Measurements from ENCODE around the gene WDR45B.

The WDR45B gene

GRCh38 chr17:82667668-82668000 is 19.4 kb upstream of the WDR45B start:
- Mint-ChIP-seq H3K9me3 (no peaks in the 10 kb centered on the region), H3K36me3 (no peaks in the 10 kb centered on the region), H3K4me1 (peaks cover 3% of the 10 kb centered on the region), H3K4me3 (no peak overlapping the region), H3K27ac (no peak overlapping the region), H3K27me3 (peaks cover 8% of the 10 kb centered on the region)
- DNase-seq, result no peak
- CTCF ChIA-PET, result interaction anchor here (0.9 to 1.5 kb wide), 4 partner anchors 99 to 244 kb away, joined by 3 to 9 read pairs (median 4); no protein-coding TSS in a partner anchor

GRCh38 chr17:82666931-82667667 is 18.9 kb upstream of the WDR45B start:
- CTCF ChIA-PET, result interaction anchor here (0.9 kb wide), 1 partner anchor 244 kb away, joined by 3 read pairs; no protein-coding TSS in a partner anchor
- no peak for DNase-seq
- Mint-ChIP-seq H3K36me3 (no peaks in the 10 kb centered on the region), H3K27me3 (peaks cover 8% of the 10 kb centered on the region), H3K27ac (no peak overlapping the region), H3K4me1 (peaks cover 3% of the 10 kb centered on the region), H3K9me3 (no peaks in the 10 kb centered on the region), H3K4me3 (no peak overlapping the region)

GRCh38 chr17:82665891-82666290 is 17.6 kb upstream of the WDR45B start:
- H3K27ac Mint-ChIP-seq, result no peak overlapping the region
- H3K9me3 Mint-ChIP-seq, result no peaks in the 10 kb centered on the region
- no peak overlapping the region for H3K4me3 Mint-ChIP-seq
- H3K27me3 Mint-ChIP-seq, result peaks cover 8% of the 10 kb centered on the region
- H3K4me1 Mint-ChIP-seq, result peaks cover 3% of the 10 kb centered on the region
- DNase-seq, result no peak
- no peaks in the 10 kb centered on the region for H3K36me3 Mint-ChIP-seq
- CTCF ChIA-PET, result no interaction called here

- no peak for DNase-seq
- H3K4me3 Mint-ChIP-seq, result no peak overlapping the region
- H3K4me1 Mint-ChIP-seq, result peaks cover 3% of the 10 kb centered on the region
- no peaks in the 10 kb centered on the region for H3K36me3 Mint-ChIP-seq
- H3K27me3 Mint-ChIP-seq, result peaks cover 8% of the 10 kb centered on the region
- no peak overlapping the region for H3K27ac Mint-ChIP-seq
- CTCF ChIA-PET, result interaction anchor here (0.6 kb wide), 1 partner anchor 113 kb away, joined by 4 read pairs; no protein-coding TSS in a partner anchor
- peaks cover 2% of the 10 kb centered on the region for H3K9me3 Mint-ChIP-seq
These were observed 17.0 kb upstream of the WDR45B start for GRCh38 chr17:82665217-82665616.

- no peak for DNase-seq
- Mint-ChIP-seq H3K4me1 (peaks cover 3% of the 10 kb centered on the region), H3K9me3 (peaks cover 6% of the 10 kb centered on the region), H3K27ac (no peak overlapping the region), H3K4me3 (no peak overlapping the region), H3K36me3 (no peaks in the 10 kb centered on the region), H3K27me3 (peaks cover 8% of the 10 kb centered on the region)
- CTCF ChIA-PET, result interaction anchor here (0.6 kb wide), 1 partner anchor 114 kb away, joined by 4 read pairs; no protein-coding TSS in a partner anchor
These were observed 16.5 kb upstream of the WDR45B start for GRCh38 chr17:82664701-82665182.

GRCh38 chr17:82664276-82664575 is 16.0 kb upstream of the WDR45B start:
- Mint-ChIP-seq H3K4me1 (peaks cover 3% of the 10 kb centered on the region), H3K36me3 (no peaks in the 10 kb centered on the region), H3K9me3 (peaks cover 7% of the 10 kb centered on the region), H3K4me3 (no peak overlapping the region), H3K27me3 (peaks cover 8% of the 10 kb centered on the region), H3K27ac (no peak overlapping the region)
- no peak for DNase-seq
- CTCF ChIA-PET, result no interaction called here

GRCh38 chr17:82663381-82664275 is 15.4 kb upstream of the WDR45B start:
- H3K27ac Mint-ChIP-seq, result no peak overlapping the region
- H3K4me3 Mint-ChIP-seq, result no peak overlapping the region
- DNase-seq, result no peak
- peaks cover under 1% of the 10 kb centered on the region for H3K4me1 Mint-ChIP-seq
- peaks cover 7% of the 10 kb centered on the region for H3K9me3 Mint-ChIP-seq
- H3K27me3 Mint-ChIP-seq, result peaks cover 8% of the 10 kb centered on the region
- no peaks in the 10 kb centered on the region for H3K36me3 Mint-ChIP-seq
- CTCF ChIA-PET, result no interaction called here

- Mint-ChIP-seq H3K27ac (no peak overlapping the region), H3K36me3 (no peaks in the 10 kb centered on the region), H3K27me3 (no peaks in the 10 kb centered on the region), H3K9me3 (peaks cover 7% of the 10 kb centered on the region), H3K4me1 (no peaks in the 10 kb centered on the region), H3K4me3 (no peak overlapping the region)
- no peak for DNase-seq
- CTCF ChIA-PET, result no interaction called here
These were observed 14.5 kb upstream of the WDR45B start for GRCh38 chr17:82662711-82663261.

GRCh38 chr17:82661717-82662683 is 13.8 kb upstream of the WDR45B start:
- CTCF ChIA-PET, result no interaction called here
- Mint-ChIP-seq H3K9me3 (peaks cover 7% of the 10 kb centered on the region), H3K27ac (no peak overlapping the region), H3K36me3 (no peaks in the 10 kb centered on the region), H3K4me1 (no peaks in the 10 kb centered on the region), H3K27me3 (no peaks in the 10 kb centered on the region), H3K4me3 (no peak overlapping the region)
- no peak for DNase-seq

GRCh38 chr17:82659886-82660285 is 11.6 kb upstream of the WDR45B start:
- no peaks in the 10 kb centered on the region for H3K36me3 Mint-ChIP-seq
- no peak overlapping the region for H3K4me3 Mint-ChIP-seq
- H3K27me3 Mint-ChIP-seq, result no peaks in the 10 kb centered on the region
- H3K9me3 Mint-ChIP-seq, result peaks cover 7% of the 10 kb centered on the region
- no peak overlapping the region for H3K27ac Mint-ChIP-seq
- no peak for DNase-seq
- no peaks in the 10 kb centered on the region for H3K4me1 Mint-ChIP-seq
- CTCF ChIA-PET, result interaction anchor here (0.6 kb wide), 1 partner anchor 9 kb away, joined by 3 read pairs; no protein-coding TSS in a partner anchor

GRCh38 chr17:82658796-82659452 is 10.7 kb upstream of the WDR45B start:
- Mint-ChIP-seq H3K4me3 (no peak overlapping the region), H3K27me3 (no peaks in the 10 kb centered on the region), H3K27ac (no peak overlapping the region), H3K36me3 (no peaks in the 10 kb centered on the region), H3K4me1 (no peaks in the 10 kb centered on the region), H3K9me3 (peaks cover 7% of the 10 kb centered on the region)
- CTCF ChIA-PET, result interaction anchor here (0.6 kb wide), 1 partner anchor 10 kb away, joined by 3 read pairs; no protein-coding TSS in a partner anchor
- DNase-seq, result no peak

- H3K27me3 Mint-ChIP-seq, result no peaks in the 10 kb centered on the region
- CTCF ChIA-PET, result no interaction called here
- no peak overlapping the region for H3K27ac Mint-ChIP-seq
- no peak overlapping the region for H3K4me3 Mint-ChIP-seq
- H3K4me1 Mint-ChIP-seq, result no peaks in the 10 kb centered on the region
- no peaks in the 10 kb centered on the region for H3K36me3 Mint-ChIP-seq
- DNase-seq, result no peak
- peaks cover 7% of the 10 kb centered on the region for H3K9me3 Mint-ChIP-seq
These were observed 10.1 kb upstream of the WDR45B start for GRCh38 chr17:82658331-82658730.

- no peaks in the 10 kb centered on the region for H3K36me3 Mint-ChIP-seq
- no peak for DNase-seq
- H3K4me3 Mint-ChIP-seq, result no peak overlapping the region
- no peaks in the 10 kb centered on the region for H3K4me1 Mint-ChIP-seq
- H3K27ac Mint-ChIP-seq, result no peak overlapping the region
- no peaks in the 10 kb centered on the region for H3K27me3 Mint-ChIP-seq
- H3K9me3 Mint-ChIP-seq, result peaks cover 7% of the 10 kb centered on the region
- CTCF ChIA-PET, result no interaction called here
These were observed 9.7 kb upstream of the WDR45B start for GRCh38 chr17:82657926-82658325.
